Heart left ventricle (tissue), 16 donors: Measurements from ENCODE around the gene ARHGEF3. TPM values are rescaled to one million over a fixed set of nuclear protein-coding genes. Genes with fewer than 3 reads are reported as not detected.

Source experiments
- ATAC-seq, 4 donors: fragments of 200-7000 bp; cut with Tn5 transposase; one replicate each; pipeline ENCODE4 v1.9.1; 2020 to 2022; ENCODE audit warnings: moderate library complexity in 4 of 4, mild to moderate bottlenecking in 3 of 4, moderate number of reproducible peaks in 1 of 4
- DNase-seq, 5 donors: peaks; one replicate each; pipeline ENCODE4 v3.0.0-alpha.2; 2020
- H3K27ac ChIP-seq, 12 donors: fragments of 200-600 bp; sonication (generic) in 4 of 12; one replicate each; pipeline versions ENCODE4 v1.5.0 to v1.8.0; 2016 to 2022; ENCODE audit warnings: mild to moderate bottlenecking in 2 of 12
- H3K27me3 ChIP-seq, 9 donors: fragments of 200-600 bp; sonication (generic) in 2 of 9; one replicate each; pipeline versions ENCODE4 v1.5.1 to v1.8.0; 2016 to 2022; ENCODE audit warnings: mild to moderate bottlenecking in 3 of 9
- H3K36me3 ChIP-seq, 9 donors: fragments of 200-600 bp; sonication (generic) in 2 of 9; one replicate each; pipeline versions ENCODE4 v1.5.0 to v1.8.0; 2018 to 2022; ENCODE audit warnings: mild to moderate bottlenecking in 2 of 9
- H3K4me1 ChIP-seq, 12 donors: fragments of 200-600 bp; sonication (generic) in 4 of 12; one replicate each; pipeline versions ENCODE4 v1.5.0 to v1.8.0; 2016 to 2022; ENCODE audit warnings: mild to moderate bottlenecking in 3 of 12
- H3K4me3 ChIP-seq, 12 donors: fragments of 200-600 bp; sonication (generic) in 4 of 12; one replicate each; pipeline versions ENCODE4 v1.5.0 to v1.8.0; 2017 to 2022; ENCODE audit warnings: mild to moderate bottlenecking in 9 of 12, moderate library complexity in 4 of 12
- H3K9me3 ChIP-seq, 12 donors: fragments of 200-600 bp; sonication (generic) in 4 of 12; one replicate each; pipeline versions ENCODE4 v1.5.0 to v1.8.0; 2016 to 2022; ENCODE audit warnings: mild to moderate bottlenecking in 1 of 12
- POLR2A ChIP-seq, 2 donors: fragments of 450-650 bp; IDR thresholded peaks; one replicate each; pipeline ENCODE4 v1.6.1; 2017; ENCODE audit warnings: antibody characterized with exemption in 2 of 2, mild to moderate bottlenecking in 2 of 2, moderate library complexity in 2 of 2
- WGBS, 4 donors: extraction: QIAGEN DNeasy Blood & Tissue Kit in 2 of 4; methylation state at CpG; one replicate each; pipeline versions ENCODE4 v1.1.5 to v1.1.7; 2013 to 2018; 5-methylcytosine and 5-hydroxymethylcytosine counted together
- intact Hi-C, 10 donors: fragments of 100-400 bp; cut with DNase I; formaldehyde crosslinking; loops; one replicate each; pipeline versions ENCODE4 v1.11.1 to v1.14.2; 2022
- polyA plus RNA-seq, 2 donors: library from polyadenylated mRNA; stranded (reverse); fragments of 200-250 nt; gene quantifications; one replicate each; pipeline ENCODE4 v1.2.3, GENCODE V29; 2013
- total RNA-seq, 9 donors: library from RNA; depleted of rRNA in 2 of 9; stranded (reverse); fragments of >200 nt in 2 of 9; fragmentation: NEBNext Ultra II Directional in 3 of 9; extraction: Animal tissue kit (Norgen Biotek cat#: 25700) in 3 of 9; gene quantifications; one replicate each; pipeline versions ENCODE4 v1.1.0 to v1.2.4, GENCODE V29; 2016 to 2023
- TF ChIP-seq, protein P1 (sequence below), 12 donors: fragments of 200-600 bp; sonication (generic) in 4 of 12; IDR thresholded peaks; one replicate each; pipeline versions ENCODE4 v1.5.0 to v1.8.0; 2018 to 2022; ENCODE audit warnings: antibody characterized with exemption in 12 of 12, mild to moderate bottlenecking in 5 of 12
- donor health status: ischemic (EF 13 %, LVEDD 7.1; RV severe dilation, severe dysfunction).
- donor health status: healthy with polysubstance abuse.
- donor health status: DM: no; HTN: yes; CAD: no.
- donor health status: DM: no; HTN: no; CAD: no.
- donor health status: ischemic (EF 25% LVEDD 6.9; RV normal size, moderate dysfunction).
- donor health status: ischemic (EF 25% LVEDD 5.7; RV mildly dilated, moderate dysfunction).
- donor health status: healthy.
- donor health status: DM: yes; HTN: yes; CAD: no.
- donor health status: ischemic (EF 35%, LVEDD 5.7; RV mildly dilated, moderate dysfunction).
- donor health status: nonischemic (EF 11% LVEDD 7.7; RV severe dilation, severe dysfunction).
- donor health status: DM: yes; HTN: yes; CAD: no.
- donor health status: PGD.
- donor health status: ischemic (EF 29% LVEDD 5.4; RV normal size, mild dysfunction).
- donor health status: nonischemic (EF 23%, LVEDD 6.1; RV moderate dilation, normal function).

ARHGEF3 gene
- total and polyA plus RNA-seq, 11 donors: 6.5 to 36.8 (median 16.8) TPM

DNA sequence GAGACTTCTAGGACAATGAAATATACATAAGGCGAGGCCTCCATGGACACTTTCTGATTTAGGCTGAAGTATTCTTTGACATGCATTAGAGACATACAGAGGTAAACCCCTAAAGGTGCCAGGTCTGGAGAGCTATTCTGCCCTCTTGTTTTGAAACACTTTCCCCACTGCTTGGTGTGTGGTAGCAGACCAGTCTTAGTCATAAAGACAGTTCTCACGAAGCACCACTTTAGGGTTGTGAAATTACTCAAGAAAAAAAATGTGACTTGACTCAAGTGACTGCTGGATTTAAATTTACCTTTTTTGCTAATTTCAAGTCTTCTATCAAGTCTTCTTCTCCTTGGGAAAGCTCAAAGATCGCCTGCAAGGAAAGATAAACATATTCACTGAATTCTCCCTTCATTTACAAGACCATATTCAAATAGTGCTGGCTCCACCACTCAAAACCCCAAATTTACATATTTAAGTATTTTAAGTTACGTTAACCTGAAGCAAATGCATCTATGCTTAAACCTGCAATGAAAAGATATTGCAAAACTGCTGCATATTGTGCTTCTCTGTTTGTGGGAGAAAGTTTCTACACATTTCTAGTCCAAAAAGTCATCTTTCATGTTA is 48.4 kb downstream of the ARHGEF3 start:
- H3K4me3 ChIP-seq: no peak overlapping the region
- WGBS, 4 donors: 71 to 83% (median 77%) methylated on average over 4 of the region's 4 CpGs
- ATAC-seq: no peak
- peaks cover 4 to 76% (median 32%) of the 10 kb centered on the region in 12 donors for H3K4me1 ChIP-seq
- intact Hi-C loops: loop anchor here in 4 of 10 donors (5.0 kb wide), 2 partner anchors 44 to 49 kb away; partner anchors contain the start of gene ARHGEF3 (in 1 of the 4)
- peaks cover 0 to 54% (median 24%) of the 10 kb centered on the region in 9 donors for H3K36me3 ChIP-seq
- no peak for DNase-seq
- H3K27me3 ChIP-seq: no peaks in the 10 kb centered on the region
- H3K27ac ChIP-seq: peak overlapping the region in 1 of 12 donors; percentile 92
- no peaks in the 10 kb centered on the region for H3K9me3 ChIP-seq
- TF ChIP-seq, protein P1, sequence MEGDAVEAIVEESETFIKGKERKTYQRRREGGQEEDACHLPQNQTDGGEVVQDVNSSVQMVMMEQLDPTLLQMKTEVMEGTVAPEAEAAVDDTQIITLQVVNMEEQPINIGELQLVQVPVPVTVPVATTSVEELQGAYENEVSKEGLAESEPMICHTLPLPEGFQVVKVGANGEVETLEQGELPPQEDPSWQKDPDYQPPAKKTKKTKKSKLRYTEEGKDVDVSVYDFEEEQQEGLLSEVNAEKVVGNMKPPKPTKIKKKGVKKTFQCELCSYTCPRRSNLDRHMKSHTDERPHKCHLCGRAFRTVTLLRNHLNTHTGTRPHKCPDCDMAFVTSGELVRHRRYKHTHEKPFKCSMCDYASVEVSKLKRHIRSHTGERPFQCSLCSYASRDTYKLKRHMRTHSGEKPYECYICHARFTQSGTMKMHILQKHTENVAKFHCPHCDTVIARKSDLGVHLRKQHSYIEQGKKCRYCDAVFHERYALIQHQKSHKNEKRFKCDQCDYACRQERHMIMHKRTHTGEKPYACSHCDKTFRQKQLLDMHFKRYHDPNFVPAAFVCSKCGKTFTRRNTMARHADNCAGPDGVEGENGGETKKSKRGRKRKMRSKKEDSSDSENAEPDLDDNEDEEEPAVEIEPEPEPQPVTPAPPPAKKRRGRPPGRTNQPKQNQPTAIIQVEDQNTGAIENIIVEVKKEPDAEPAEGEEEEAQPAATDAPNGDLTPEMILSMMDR (IDR thresholded peaks at IDR 0.05): no peak
- TF ChIP-seq POLR2A (IDR thresholded peaks at IDR 0.05): no peak

- ATAC-seq (no peak), DNase-seq (no peak)
- Histone ChIP-seq H3K4me3 (no peak overlapping the region), H3K4me1 (peaks cover under 1 to 60% (median 29%) of the 10 kb centered on the region in 12 donors), H3K36me3 (peaks cover 0 to 73% (median 28%) of the 10 kb centered on the region in 9 donors), H3K27ac (peak overlapping the region in 1 of 12 donors; percentile 7), H3K9me3 (no peaks in the 10 kb centered on the region), H3K27me3 (no peaks in the 10 kb centered on the region)
- intact Hi-C loops: loop anchor here in 4 of 10 donors (5.0 kb wide), 2 partner anchors 46 to 51 kb away; partner anchors contain the start of gene ARHGEF3 (in 1 of the 4)
- 76 to 80% (median 79%) methylated on average over 5 of the region's 5 CpGs for WGBS, 4 donors
- TF ChIP-seq, protein P1 (IDR thresholded peaks at IDR 0.05): no peak
- no peak for TF ChIP-seq POLR2A (IDR thresholded peaks at IDR 0.05)
Measured at GRCh38 chr3:56751056-56751707, 50.6 kb downstream of the ARHGEF3 start.

DNA sequence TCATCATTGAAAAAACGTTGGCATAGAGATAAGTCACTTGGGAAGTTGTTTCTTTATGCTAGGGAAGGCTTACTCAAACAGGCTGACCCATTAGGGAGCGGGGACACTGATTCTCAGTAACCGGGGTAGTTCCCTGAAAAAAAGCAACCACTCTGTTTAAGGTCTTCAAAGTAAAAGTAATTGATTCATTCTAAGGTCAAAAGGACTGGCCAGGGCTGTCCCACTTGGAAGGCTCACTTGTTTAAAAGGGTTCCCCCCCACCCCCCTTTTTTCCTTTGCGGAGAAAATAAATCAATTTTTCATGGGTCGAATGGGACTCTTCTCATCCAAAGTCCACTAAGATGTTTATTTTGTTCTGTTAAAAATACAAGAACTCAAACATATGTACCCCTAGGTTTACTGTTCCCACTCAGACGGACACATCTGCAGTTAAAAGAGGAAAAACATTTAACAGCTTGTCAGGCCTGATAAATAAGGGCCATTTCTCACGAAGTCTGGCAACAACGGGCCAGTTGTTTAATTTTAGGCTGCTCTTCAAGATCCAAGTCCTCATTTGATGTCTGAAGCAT is 53.0 kb downstream of the ARHGEF3 start:
- intact Hi-C loops: loop anchor here in 3 of 10 donors (5.0 to 10.0 kb wide), 2 partner anchors 46 to 54 kb away; partner anchors contain the start of gene ARHGEF3 (in 2 of the 3)
- peaks cover 0 to 96% (median 47%) of the 10 kb centered on the region in 9 donors for H3K36me3 ChIP-seq
- DNase-seq (no peak), ATAC-seq (peak in 2 of 4 donors; percentile 34 to 47)
- no peaks in the 10 kb centered on the region for H3K9me3 ChIP-seq
- H3K27me3 ChIP-seq: no peaks in the 10 kb centered on the region
- no peak overlapping the region for H3K4me3 ChIP-seq
- peaks cover 0 to 37% (median 10%) of the 10 kb centered on the region in 12 donors for H3K4me1 ChIP-seq
- WGBS, 4 donors: 45 to 55% (median 49%) methylated on average over 8 of the region's 8 CpGs
- TF ChIP-seq POLR2A (IDR thresholded peaks at IDR 0.05): no peak
- TF ChIP-seq, protein P1 (IDR thresholded peaks at IDR 0.05): no peak
- peak overlapping the region in 3 of 12 donors; percentile 3 to 47 (median 7) for H3K27ac ChIP-seq

DNA sequence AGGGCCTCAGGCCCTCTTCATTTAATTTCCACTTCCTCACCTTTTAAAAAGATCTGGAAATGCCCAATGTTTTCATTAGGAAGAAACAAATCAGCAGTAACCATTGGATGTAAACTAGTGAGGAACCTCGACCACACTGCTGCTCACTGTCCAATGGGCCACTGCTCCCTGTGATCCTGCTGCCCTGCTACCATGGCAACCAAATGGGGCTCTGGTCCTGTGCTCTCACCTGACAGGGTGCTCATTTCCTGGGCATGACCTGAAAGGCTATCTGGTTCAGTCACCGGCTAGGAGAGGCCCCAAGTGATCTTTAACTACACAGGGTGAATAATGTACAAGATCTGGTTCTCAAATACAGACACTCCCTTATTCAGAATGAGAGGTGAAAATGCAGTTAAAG is 54.6 kb downstream of the ARHGEF3 start:
- intact Hi-C loops: loop anchor here in 3 of 10 donors (5.0 to 10.0 kb wide), 2 partner anchors 48 to 55 kb away; partner anchors contain the start of gene ARHGEF3 (in 2 of the 3)
- no peak for ATAC-seq
- Histone ChIP-seq H3K27me3 (no peaks in the 10 kb centered on the region), H3K4me1 (peaks cover 0 to 22% (median 10%) of the 10 kb centered on the region in 12 donors), H3K36me3 (peaks cover 0 to 96% (median 47%) of the 10 kb centered on the region in 9 donors), H3K27ac (no peak overlapping the region), H3K4me3 (no peak overlapping the region), H3K9me3 (no peaks in the 10 kb centered on the region)
- WGBS, 4 donors: 85 to 96% (median 89%) methylated on average over 2 of the region's 2 CpGs
- no peak for TF ChIP-seq POLR2A (IDR thresholded peaks at IDR 0.05)
- TF ChIP-seq, protein P1 (IDR thresholded peaks at IDR 0.05): no peak
- DNase-seq: no peak
